GM18873 (cell line): ENCODE results near the gene SPRR5.

Experiments
- ATAC-seq: cut with Tn5 transposase; IDR thresholded peaks from one replicate; pipeline ENCODE4 v1.9.1; 2021; ENCODE audit warnings: mild to moderate bottlenecking, moderate library complexity, moderate number of reproducible peaks; ENCODE audit not compliant: unreplicated experiment, low FRiP score

SPRR5 gene

DNA sequence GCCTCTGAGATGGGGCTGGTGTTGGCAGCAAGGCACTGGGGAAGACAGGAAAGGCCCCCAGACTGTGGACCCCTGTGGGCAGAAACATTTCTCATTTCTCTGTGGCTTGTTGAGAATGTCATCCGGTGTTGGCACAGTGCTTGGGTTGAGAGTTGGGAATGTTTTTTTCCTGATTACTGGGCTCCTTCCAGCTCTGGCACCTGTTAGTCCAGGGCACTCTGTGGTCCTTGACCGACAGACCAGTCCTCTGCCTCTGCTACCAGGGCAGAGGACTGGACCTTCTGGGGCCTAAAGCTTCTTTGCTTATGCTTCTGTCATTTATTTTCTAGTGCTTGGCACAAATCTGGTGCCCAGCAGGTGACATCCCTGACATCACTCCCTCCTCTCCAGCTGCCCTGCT is 4.8 kb upstream of the SPRR5 start:
- ATAC-seq, result no peak

DNA sequence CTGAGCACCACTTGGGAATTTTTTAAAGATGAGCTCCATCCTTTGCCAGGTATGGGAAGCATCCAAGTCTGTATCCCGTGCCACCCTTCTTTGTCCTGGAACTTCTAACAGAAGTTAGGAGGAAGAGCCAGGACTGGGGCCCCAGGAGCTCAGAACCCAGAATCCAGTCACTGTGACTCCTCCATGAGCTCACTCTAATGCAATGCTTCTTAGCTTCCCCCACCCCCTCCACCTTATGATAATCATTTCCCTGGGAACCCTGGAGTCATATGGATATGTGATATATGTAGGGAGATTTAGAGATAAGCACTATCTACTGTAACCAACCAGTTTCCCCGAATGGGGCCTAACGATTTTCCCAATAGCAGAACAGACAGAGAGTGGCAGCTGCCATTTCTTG is 758 bp upstream of the SPRR5 start:
- ATAC-seq, result no peak

DNA sequence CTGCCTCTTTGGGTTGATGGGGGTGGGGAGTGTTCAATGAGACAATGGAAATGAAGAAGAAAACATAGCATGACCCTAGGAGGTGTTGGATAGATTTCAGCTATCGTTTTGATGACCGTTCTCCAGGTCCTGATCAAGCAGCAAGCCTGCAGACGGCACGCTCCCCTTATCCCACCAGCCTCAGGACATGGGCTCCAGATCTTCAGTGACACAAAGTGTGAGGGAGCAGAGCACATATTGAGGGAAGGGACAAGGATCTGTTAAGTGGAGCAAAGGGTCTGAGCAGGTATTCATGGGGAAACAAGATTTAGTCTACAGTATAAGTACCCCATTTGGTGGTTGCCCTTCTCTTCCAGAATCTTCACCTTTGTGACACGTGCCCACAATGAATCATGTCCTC is 4.7 kb downstream of the SPRR5 start:
- no peak for ATAC-seq

DNA sequence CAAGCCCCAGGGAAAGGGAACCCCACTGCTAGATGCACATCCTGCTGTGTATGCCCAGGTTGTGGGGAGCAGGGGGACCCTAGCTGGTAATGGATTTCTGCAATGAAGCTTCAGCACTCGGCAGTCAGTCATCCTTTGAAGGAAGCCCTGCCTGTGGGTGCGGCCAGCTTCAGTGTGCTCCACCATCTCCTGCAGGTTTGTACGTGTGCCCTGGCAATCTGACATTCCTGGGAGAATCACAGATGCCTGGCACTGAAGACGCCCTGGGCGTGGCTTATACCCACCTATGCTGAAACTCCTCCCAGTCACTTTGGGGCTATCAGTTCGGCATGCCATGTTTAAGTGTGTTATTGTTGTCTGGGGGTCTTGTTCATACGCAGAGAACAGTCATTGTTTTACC is 6.8 kb downstream of the SPRR5 start:
- no peak for ATAC-seq

DNA sequence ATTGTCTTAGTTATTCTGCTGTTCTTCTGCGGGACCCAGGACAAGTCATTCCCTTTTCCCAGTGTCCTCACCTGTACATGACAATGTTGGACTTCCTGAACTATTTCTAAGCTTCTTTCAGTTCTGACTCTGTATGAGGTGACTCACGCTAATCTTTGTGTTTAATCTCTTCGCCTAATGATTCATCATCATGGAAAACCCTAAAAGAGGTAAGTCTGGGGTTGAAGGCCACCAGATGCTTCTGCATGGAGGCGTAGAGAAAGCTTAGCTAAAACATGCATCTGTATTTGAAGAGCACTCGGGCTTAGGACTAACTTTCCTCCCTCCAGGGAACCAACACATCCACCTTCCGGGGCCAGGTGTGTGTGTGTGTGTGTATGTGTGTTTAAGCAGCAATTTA is 7.4 kb downstream of the SPRR5 start:
- ATAC-seq, result no peak

DNA sequence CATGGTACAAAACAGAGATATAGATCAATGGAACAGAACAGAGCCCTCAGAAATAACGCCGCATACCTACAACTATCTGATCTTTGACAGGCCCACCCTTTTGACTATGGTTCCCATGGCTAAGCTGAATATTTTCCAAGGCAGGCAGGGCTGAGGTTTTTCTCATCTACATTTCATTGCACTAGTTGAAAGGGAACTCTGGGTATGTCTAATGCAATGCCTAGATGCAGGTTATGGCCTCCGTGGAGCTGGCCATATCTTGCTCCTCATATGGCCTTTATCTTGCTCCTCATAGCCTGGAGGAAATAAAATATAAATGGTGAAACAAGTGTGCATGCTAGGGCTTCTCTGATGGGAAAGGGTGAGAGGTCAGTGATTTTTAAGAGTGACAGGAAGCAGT is 10.6 kb downstream of the SPRR5 start:
- no peak for ATAC-seq

DNA sequence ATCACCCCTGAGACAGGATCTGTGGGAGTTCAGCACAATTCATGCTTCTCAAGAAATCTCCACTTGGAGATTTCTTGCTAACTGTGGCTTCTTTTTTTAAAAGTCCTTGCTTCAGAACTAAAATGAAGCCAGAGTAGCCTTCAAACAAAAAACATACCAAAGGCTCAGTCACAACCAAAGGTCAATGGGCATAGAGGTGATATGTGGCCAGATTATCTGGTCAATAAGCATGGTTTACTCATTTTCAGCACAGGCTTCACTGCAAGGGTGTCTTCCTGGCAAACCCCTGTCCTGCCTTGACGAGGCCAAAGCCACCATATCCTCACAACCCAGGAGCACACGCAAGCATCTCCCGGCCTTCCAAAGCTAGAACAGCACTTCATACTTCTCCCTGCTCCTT is 12.3 kb downstream of the SPRR5 start:
- ATAC-seq, result no peak

DNA sequence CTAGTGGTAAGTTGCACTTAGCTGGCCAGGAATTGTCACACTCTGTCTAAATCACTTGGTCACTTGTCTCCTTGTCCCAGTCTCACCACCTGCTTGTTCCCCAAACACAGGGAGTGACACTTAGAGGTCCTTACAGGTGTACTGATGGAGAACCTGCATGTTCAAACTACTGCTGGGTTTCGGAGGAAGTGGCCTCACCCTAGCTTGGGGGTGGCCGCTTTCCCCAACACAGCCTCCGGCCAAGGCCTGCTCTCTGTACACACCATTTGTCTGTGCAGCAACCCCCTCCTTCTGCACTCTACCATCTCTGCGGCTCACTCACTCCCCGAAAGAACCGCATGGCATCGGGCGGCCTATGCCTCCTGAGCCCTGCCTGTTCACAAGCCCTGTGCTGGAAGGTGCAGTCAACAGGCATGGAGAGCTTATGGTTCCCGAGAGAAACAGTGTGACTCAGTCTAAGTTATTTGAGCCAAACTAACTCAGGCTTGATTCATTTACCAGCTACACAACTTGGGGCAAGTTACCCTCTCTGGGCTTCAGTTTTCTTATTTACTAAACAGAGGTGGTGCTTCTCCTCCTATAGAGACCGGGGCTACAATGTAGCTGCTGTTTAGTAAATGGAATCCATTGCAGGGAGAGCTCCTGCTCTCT is 12.9 kb downstream of the SPRR5 start:
- ATAC-seq, result no peak

DNA sequence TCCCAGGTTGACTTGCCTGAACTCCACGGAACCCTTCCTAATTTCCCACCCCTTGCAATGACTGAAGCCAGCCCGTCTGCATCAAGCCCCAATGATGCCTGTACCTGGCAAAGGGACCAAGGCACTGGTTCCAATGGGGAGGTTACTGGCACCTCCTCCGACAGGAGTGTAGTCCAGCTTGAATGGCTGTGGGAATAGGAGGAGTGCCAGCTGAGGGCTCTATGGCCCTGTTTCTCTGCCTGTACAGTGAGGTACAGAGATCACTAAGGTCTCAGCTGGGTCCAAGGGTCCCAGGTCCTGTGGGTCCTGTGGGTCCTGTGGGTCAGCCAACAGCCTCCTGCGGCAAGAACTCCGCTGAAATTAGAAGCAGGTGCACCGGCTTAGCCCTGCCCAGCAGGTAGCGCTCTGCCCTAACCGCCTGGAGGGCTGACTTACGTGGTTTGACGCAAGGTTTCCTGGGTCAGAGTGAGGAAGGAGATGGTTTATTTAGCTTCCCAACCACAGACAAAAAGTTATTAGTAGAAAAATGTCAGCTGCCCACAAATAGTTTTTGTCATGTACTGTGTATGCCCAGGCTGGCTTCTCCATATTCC is 13.5 kb downstream of the SPRR5 start:
- ATAC-seq, result no peak

DNA sequence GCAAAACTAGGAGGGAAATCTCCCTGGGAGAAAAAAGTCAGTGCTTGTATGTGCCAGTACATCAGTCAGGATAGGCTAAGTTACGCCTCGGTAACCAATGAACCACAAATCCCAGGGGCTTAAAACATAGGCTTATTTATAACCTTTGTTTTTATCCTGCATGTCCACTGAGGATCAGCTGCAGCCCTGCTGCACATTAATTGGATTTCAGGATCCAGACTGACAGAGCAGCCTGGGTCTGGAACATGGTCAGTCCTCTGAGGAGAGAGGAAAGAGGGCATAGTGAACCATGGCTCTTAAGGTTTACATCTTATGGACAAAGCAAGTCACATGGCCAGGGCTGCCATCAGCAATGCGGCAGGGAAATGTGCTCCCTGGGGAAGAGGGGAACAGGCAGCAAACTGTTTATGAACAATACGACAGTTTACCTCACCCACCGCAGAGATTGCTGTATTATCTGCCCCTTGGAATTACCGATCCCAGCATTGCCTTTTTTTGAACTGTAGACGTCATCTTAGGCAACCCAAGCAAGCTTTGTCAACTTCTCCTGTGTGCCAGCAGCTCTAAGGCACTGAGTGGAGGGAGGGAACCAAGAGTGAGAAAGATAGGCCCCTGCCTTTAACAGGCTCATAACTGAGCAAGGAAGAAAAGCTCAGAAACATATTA is 14.4 kb downstream of the SPRR5 start:
- ATAC-seq, result no peak

DNA sequence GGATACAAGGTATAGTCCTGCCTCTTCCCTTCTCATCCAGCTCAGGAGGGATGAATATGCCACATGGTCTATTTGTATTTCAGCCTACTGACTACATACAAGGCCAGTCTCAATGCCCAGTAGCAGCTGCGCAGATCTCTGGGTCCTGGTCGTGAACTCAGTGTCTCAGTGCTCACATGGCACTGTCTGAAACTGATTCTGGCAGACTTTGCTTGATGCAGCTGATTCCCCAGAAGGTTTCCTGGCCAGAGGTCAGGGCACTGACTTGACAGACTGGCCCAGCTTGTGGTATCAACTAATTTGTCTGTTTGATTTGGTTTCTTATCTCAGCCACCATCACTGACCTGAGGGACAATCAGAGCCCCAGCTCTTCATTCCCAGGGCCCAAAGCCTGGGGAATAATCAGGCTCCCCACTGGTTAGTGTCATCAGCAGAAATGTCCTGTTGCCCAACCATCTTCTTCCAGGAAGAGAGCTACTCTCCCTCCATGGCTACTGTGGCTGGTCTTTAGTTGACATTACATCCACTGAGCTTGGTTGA is 15.9 kb downstream of the SPRR5 start:
- no peak for ATAC-seq

DNA sequence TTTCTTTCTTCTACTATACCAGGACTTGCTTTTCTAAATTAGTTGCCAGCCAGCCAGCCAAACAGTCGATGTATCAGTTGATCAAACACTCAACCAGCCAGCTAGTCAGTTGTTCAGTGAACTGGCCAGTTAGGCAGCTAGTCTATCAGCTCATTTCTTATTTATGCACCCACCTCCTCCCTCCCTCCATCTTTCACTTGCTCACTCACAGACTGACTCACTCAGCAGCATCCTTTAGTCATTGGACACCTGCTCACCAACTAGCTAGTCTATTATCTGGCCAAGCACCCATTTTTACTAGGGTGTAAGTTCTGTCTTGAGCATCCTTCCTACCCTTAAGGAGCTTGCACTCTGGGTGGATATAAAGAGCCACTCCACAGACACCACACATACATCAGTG is 17.5 kb downstream of the SPRR5 start:
- ATAC-seq, result no peak

DNA sequence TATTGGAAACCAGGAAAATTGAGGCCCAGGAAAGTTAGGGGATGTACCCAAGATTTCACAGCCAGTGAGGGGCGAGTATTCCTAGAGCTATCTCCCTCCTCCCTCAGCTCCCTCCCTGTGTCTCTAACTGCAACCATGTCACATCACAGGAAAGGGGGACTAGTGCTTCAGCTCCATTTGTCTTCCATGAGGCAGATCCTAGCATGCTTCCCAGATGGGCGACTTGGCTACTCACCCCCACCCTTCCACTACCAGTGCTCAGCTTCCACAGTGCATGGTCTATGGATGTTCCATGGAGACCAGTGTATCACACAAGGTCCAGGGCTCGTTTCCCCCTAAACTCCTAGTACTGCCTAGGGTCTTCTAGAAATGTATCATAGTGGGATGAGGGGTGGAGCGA is 18.8 kb downstream of the SPRR5 start:
- no peak for ATAC-seq

DNA sequence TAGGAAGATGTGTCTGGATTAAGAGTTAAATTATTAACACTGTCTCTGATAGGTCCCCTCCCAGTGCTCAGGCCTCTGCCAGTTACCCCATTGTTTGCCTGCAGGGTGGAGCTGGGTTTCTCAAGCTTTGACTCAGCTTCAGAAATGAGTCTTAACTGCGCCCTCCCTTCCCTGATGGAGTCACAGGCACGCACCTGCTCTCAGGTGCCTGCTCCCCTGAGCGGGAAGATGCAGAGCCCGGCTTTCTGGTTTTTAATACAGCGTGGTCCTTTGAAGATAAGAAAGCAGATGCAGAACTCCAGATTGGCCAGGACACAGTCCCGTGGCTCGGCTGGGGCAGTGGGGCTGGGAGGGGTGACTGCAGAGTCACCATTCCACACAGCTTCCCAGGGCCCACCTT is 20.2 kb downstream of the SPRR5 start:
- no peak for ATAC-seq

DNA sequence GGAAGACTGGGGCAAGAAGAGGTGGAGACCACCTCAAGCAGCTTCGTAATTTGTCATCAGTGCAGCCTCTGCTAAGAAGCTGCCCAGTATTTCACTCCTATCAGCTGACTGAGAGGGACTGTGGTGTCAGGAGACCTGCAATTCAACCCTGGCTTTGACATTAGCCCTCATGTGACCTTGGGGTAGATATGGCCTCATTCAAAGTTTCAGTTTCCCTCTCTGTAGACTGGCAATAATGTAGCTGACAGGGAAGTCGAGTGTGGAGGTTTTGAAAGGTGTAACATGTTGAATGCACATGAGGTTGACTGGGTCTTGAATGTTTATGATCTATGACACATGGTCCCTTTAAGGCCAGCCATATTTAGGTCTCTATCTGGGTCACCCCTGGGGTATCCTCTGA is 21.2 kb downstream of the SPRR5 start:
- ATAC-seq, result peak; percentile 80

DNA sequence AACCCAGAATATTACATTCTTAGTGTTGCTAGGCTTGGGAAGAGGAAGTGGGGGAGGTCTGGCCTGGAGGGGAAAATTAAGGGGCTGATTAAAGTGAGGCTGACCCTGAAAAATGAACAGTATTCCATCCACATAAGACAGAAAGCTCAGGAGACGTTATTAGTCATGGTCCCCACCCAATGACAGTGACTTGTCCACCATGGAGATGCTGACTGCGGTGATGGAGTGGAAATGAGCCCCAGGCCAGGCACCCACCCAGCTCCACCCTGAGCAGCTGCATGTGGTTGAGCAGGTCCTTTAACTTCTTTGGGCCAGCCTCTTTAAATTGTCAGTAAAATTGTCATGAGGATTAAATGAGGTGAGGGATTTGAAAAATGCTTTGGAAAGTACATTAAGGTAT is 22.0 kb downstream of the SPRR5 start:
- ATAC-seq, result no peak

DNA sequence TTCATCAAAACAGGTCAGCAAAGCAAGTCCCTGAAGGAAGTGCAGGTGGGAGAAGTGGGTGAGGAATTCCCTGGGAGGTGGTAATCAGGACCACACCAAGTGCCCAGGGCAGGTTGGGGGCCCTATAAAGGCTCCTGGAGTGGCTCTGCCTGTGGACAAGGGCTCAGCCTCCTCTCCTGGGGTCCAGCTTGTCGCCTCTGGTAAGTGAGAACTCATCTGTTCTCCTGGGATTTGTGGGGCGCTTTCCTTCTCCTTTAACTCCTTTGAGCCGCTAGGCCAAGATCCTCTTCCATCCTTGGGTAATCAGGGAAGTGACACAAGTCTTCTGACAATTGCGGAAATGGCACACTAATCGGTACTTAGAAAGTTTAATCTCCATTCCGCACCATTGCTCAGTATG is 23.5 kb downstream of the SPRR5 start, which contains the start of gene SPRR4:
Gene SPRR4, plus strand, starts transcription at position 154 of the 400 bp plus-strand sequence. CDS start 1,243 bp downstream, outside the sequence.
- ATAC-seq, result no peak

DNA sequence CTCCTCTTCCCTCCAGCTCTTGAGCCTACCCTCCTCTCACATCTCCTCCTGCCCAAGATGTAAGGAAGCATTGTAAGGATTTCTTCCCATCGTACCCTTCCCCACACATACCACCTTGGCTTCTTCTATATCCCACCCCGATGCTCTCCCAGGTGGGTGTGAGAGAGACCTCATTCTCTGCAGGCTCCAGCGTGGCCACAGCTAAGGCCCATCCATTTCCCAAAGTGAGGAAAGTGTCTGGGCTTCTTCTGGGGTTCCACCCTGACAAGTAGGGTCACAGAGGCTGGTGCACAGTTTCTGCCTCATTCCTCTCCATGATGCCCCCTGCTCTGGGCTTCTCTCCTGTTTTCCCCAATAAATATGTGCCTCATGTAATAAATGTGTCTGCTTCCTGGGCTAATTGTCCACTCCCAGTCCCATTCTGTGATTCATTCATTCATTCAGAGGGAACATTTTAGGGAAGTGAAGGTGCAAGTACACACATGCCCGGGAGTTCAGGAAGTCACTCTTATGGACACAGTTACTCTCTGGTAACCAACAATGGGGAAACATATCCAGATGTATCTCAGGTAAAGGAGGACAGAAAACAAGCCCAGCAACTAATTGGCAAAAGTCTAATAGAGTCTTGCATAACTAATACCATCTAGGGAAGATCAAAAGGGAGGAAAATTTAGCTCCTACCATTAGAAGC is 25.3 kb downstream of the SPRR5 start:
- no peak for ATAC-seq

DNA sequence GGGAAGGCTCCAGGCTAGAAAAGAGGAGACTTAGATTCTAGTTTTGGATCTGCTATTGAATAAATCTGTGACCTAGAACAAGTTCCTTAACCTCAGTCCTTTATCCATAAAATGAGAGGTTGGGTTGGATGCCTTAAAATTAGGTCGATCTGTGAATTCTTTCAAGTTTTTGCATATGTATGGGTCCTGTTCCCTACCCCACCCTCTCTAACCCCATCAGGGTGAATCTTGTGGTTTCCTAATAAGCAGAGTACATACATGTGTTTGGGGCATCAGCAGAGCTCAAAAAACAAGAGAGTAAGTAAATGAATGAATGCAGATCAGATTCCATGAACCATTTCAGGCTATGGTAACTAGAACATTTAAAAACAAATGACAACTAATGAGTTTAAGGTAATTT is 29.7 kb downstream of the SPRR5 start:
- no peak for ATAC-seq

DNA sequence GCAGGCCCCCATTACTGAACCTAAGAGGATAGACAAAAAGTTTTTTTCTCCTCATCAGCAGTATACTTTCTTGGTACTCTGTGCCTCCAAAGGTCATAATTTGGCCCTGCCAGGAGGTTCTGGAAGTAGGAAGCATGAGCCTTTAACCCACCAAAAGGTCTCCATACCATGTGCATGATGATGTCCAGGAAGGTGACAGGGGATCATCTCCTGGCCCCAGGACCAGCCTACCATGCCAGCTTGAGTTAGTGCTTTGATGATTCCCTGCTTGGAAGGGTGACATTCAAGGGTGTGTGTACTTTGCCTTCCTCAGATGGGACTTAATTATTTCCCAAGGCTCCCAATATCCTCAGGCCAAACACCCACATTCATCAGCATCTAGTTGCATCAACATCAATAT is 30.6 kb downstream of the SPRR5 start:
- ATAC-seq, result no peak

DNA sequence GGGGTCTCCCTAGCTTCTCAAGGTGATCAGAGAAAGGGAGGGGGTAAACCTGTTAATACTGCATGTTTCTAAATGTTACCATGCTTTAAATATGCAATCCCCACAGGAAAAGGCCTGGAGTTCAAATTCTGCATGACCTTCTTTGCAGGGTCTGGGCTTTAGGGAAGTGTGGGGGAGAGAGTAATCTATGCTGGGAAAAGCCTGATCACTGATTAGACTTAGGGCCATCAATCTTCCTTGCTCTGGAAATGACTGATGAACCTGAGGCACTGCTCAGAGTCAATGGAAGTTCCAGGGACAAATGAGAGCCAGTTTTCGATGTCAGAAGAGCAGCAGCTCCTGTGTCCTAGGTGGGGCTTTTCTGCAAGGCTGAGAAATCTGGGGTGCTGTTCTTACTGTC is 33.7 kb downstream of the SPRR5 start:
- ATAC-seq, result no peak
